Ascending aorta (tissue), 2 donors: ENCODE results near the gene PTGDR. TPM values are rescaled to one million over a fixed set of nuclear protein-coding genes. Genes with fewer than 3 reads are reported as not detected.

Experiments used
- DNase-seq, 2 donors: peaks; one replicate each; pipeline ENCODE4 v3.0.0-alpha.2; 2019; ENCODE audit warnings: low spot score in 2 of 2
- H3K27ac ChIP-seq, 2 donors: fragments of 200-600 bp; sonication (generic); one replicate each; pipeline ENCODE4 v1.5.1; 2016 to 2017; ENCODE audit warnings: mild to moderate bottlenecking in 1 of 2
- H3K27me3 ChIP-seq: fragments of 200-600 bp; sonication (generic); one replicate; pipeline ENCODE4 v1.5.1; 2017
- H3K36me3 ChIP-seq, 2 donors: fragments of 200-600 bp; sonication (generic); one replicate each; pipeline ENCODE4 v1.5.1; 2016
- H3K4me1 ChIP-seq, 2 donors: fragments of 200-600 bp; sonication (generic); one replicate each; pipeline ENCODE4 v1.5.1; 2016 to 2017; ENCODE audit warnings: mild to moderate bottlenecking in 1 of 2
- H3K4me3 ChIP-seq, 2 donors: fragments of 200-600 bp; sonication (generic); one replicate each; pipeline ENCODE4 v1.5.1; 2016 to 2017; ENCODE audit warnings: mild to moderate bottlenecking in 1 of 2
- H3K9me3 ChIP-seq, 2 donors: fragments of 200-600 bp; sonication (generic); one replicate each; pipeline ENCODE4 v1.5.1; 2016
- intact Hi-C: fragments of 100-400 bp; cut with DNase I; formaldehyde crosslinking; loops from one replicate; pipeline ENCODE4 v1.15.1; 2023
- total RNA-seq: library from RNA; depleted of rRNA; stranded (reverse); fragments of >200 nt; gene quantifications from one replicate; pipeline ENCODE4 v1.1.0, GENCODE V29; 2016
- TF ChIP-seq, protein P1 (sequence below), 3 experiments: fragments of 200-600 bp in 2 of 3; fragments of 450-650 bp in 1 of 3; sonication (generic) in 2 of 3; IDR thresholded peaks; one replicate each; pipeline ENCODE4 v1.5.1; 2016 to 2019; ENCODE audit warnings: antibody characterized with exemption in 3 of 3, mild to moderate bottlenecking in 1 of 3, moderate library complexity in 1 of 3

Gene PTGDR
- total RNA-seq, 1 donor from 2014 or later = 13.4 TPM

DNA sequence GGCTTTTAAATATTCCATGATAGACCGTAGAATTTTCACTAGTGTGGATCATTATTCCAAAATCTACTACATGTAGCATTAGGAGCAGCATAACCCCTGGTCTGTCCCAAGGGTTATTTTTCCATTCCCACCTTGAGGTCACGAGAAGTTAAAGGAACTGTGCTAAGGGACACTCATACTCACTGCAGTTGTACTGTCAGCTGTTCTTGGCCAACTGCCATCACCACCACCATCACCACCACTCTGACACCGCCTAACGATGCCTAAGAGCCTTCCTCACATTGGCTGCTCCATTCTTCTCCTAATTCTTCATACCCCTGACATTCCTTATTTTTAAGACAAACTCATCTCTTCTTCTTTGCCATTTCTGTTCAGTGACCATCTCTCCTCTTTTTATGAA, 13.4 kb upstream of the PTGDR start:
- H3K9me3 ChIP-seq = no peaks in the 10 kb centered on the region
- H3K27ac ChIP-seq = no peak overlapping the region
- no peak for DNase-seq
- H3K4me1 ChIP-seq = no peaks in the 10 kb centered on the region
- H3K27me3 ChIP-seq = no peaks in the 10 kb centered on the region
- intact Hi-C loops = no loop called here
- no peak overlapping the region for H3K4me3 ChIP-seq
- TF ChIP-seq, protein P1, sequence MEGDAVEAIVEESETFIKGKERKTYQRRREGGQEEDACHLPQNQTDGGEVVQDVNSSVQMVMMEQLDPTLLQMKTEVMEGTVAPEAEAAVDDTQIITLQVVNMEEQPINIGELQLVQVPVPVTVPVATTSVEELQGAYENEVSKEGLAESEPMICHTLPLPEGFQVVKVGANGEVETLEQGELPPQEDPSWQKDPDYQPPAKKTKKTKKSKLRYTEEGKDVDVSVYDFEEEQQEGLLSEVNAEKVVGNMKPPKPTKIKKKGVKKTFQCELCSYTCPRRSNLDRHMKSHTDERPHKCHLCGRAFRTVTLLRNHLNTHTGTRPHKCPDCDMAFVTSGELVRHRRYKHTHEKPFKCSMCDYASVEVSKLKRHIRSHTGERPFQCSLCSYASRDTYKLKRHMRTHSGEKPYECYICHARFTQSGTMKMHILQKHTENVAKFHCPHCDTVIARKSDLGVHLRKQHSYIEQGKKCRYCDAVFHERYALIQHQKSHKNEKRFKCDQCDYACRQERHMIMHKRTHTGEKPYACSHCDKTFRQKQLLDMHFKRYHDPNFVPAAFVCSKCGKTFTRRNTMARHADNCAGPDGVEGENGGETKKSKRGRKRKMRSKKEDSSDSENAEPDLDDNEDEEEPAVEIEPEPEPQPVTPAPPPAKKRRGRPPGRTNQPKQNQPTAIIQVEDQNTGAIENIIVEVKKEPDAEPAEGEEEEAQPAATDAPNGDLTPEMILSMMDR (IDR thresholded peaks at IDR 0.05) = no peak
- no peaks in the 10 kb centered on the region for H3K36me3 ChIP-seq

DNA sequence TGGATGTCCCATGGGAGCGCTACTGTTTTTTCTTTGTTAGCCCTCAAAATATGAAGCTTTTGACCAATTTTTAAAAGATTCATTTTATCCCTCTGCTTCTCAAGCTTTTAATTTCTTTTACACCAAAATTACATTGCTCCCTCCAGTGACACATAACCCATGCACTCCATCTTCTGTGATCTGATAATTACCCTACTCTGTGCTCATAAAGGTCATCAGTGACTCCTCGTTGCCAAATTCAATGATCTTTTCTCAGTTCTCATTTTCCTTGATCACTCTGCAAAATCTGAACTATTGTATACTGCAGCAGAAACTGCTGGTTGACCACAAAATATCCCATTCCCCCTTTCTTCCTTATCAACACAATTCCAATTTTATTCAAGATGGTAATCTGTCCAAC, 8.7 kb upstream of the PTGDR start:
- TF ChIP-seq, protein P1 (IDR thresholded peaks at IDR 0.05) = no peak
- intact Hi-C loops = no loop called here
- H3K36me3 ChIP-seq = no peaks in the 10 kb centered on the region
- DNase-seq = no peak
- no peak overlapping the region for H3K4me3 ChIP-seq
- H3K27ac ChIP-seq = no peak overlapping the region
- H3K4me1 ChIP-seq = no peaks in the 10 kb centered on the region
- no peaks in the 10 kb centered on the region for H3K27me3 ChIP-seq
- no peaks in the 10 kb centered on the region for H3K9me3 ChIP-seq

DNA sequence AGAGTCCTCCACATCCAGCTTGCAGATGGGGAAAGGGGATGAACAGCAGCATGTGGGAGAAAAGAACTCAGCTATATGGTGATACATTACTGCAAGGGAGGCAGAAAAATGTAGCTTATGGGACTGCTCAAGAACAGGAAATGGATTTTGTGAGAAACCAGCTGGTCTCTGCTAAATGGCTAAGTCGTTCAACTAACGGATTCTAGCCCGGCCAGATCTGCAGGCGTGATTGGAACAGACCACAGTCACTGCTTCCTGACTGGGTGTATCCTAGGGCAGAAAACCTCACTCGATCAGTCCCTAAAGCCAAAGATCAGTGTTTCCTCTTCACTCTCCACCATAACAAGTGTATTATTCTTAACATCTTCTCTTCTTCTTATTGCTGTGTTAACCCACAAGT, 8.1 kb upstream of the PTGDR start:
- Histone ChIP-seq H3K27me3 (no peaks in the 10 kb centered on the region), H3K4me3 (no peak overlapping the region), H3K4me1 (no peaks in the 10 kb centered on the region), H3K36me3 (no peaks in the 10 kb centered on the region), H3K9me3 (no peaks in the 10 kb centered on the region), H3K27ac (no peak overlapping the region)
- intact Hi-C loops = no loop called here
- TF ChIP-seq, protein P1 (IDR thresholded peaks at IDR 0.05) = no peak
- DNase-seq = no peak

DNA sequence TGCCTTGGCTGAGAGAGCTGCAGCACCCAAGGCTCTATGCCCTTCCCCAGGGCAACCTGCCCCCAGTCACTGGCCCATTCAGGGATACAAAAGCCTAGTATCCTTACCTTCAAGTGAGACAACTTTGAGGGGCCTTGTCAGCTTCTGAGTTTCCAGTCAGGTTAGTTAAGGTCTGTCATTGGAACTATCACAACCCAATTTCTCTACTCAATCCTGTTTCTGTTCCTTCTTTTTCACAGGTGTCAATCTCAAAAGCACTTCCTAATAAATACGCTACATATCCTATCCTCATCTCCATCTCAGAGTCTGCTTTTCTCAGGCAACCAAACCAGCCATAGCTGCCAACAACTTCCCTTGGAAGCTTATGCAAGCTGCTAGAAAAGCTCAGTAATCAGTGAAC, 4.9 kb upstream of the PTGDR start:
- TF ChIP-seq, protein P1 (IDR thresholded peaks at IDR 0.05) = no peak
- intact Hi-C loops = no loop called here

DNA sequence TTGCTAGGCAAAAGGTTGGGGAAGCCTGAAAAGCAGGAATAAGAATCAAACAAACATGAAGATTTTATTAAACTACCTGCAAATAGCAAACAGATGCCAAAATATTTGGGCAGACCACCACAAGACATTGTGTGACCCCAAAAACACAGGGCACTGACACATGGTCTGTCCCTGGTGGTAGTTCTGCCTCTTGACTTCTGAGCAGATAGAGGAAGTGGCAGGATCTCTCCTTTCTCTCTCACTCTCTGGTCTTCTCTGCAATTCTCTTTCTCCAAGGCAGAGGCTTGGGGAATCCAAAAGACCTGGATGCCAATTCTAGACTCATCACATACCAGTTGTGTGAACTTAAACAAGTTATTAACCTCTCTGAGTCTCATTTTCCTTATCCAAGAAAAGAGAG, 4.3 kb upstream of the PTGDR start:
- Histone ChIP-seq H3K4me3 (no peak overlapping the region), H3K36me3 (no peaks in the 10 kb centered on the region), H3K27me3 (peaks cover under 1% of the 10 kb centered on the region), H3K4me1 (no peaks in the 10 kb centered on the region), H3K9me3 (no peaks in the 10 kb centered on the region), H3K27ac (no peak overlapping the region)
- TF ChIP-seq, protein P1 (IDR thresholded peaks at IDR 0.05) = no peak
- intact Hi-C loops = no loop called here
- no peak for DNase-seq

More for the DNA sequence above, 4.9 kb upstream of the PTGDR start:
- DNase-seq = no peak
- no peaks in the 10 kb centered on the region for H3K36me3 ChIP-seq
- H3K9me3 ChIP-seq = no peaks in the 10 kb centered on the region
- H3K4me1 ChIP-seq = no peaks in the 10 kb centered on the region
- no peaks in the 10 kb centered on the region for H3K27me3 ChIP-seq
- no peak overlapping the region for H3K4me3 ChIP-seq
- H3K27ac ChIP-seq = no peak overlapping the region

DNA sequence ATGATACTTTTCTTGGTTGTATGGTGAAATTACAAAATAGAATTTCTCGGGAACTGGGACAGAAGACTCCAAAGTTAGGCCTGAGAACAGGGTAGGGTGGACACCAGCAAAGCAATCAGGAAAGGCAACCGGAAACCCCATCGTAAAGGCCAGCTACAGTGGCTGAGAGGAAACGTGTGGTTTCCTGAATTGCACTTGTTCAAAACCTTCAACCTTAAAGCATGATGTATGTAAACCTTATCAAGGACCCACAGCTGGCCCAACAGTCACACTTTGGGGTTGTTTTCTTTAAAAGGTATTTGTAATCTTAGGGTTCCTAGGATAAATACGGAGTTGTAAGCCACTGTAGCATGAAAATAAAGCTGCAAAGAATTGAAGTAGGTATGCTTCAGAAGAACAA, 2.2 kb upstream of the PTGDR start:
- intact Hi-C loops = no loop called here
- H3K27ac ChIP-seq = no peak overlapping the region
- no peaks in the 10 kb centered on the region for H3K36me3 ChIP-seq
- H3K4me3 ChIP-seq = no peak overlapping the region
- H3K9me3 ChIP-seq = no peaks in the 10 kb centered on the region
- H3K27me3 ChIP-seq = peaks cover 3% of the 10 kb centered on the region
- no peaks in the 10 kb centered on the region for H3K4me1 ChIP-seq
- TF ChIP-seq, protein P1 (IDR thresholded peaks at IDR 0.05) = no peak
- no peak for DNase-seq
